Endodermal cell (in vitro differentiated cells): ENCODE data around the gene PLPP2. TPM values are rescaled to one million over a fixed set of nuclear protein-coding genes. Genes with fewer than 3 reads are reported as not detected.

Source experiments
- DNase-seq: peaks from one replicate; pipeline ENCODE4 v3.0.0-alpha.2; 2017
- H3K27ac ChIP-seq: 2 replicates; pipeline ENCODE4 v1.5.1; 2013; ENCODE audit warnings: mild to moderate bottlenecking, low read depth, low read length, moderate library complexity
- H3K27me3 ChIP-seq: 2 replicates; pipeline ENCODE4 v1.6.1; 2013; ENCODE audit warnings: mild to moderate bottlenecking, low read length, moderate library complexity; ENCODE audit not compliant: insufficient read depth, control insufficient read depth, poor library complexity, severe bottlenecking
- H3K36me3 ChIP-seq: 2 replicates; pipeline ENCODE4 v1.7.0; 2013; ENCODE audit warnings: mild to moderate bottlenecking, low read length, moderate library complexity; ENCODE audit not compliant: control insufficient read depth, insufficient read depth
- H3K4me1 ChIP-seq: one replicate; pipeline ENCODE4 v1.7.0; 2013; ENCODE audit warnings: low read length; ENCODE audit not compliant: control insufficient read depth, insufficient read depth
- H3K4me3 ChIP-seq: 2 replicates; pipeline ENCODE4 v1.5.1; 2013; ENCODE audit warnings: mild to moderate bottlenecking, low read length, moderate library complexity
- H3K9ac ChIP-seq: 2 replicates; pipeline ENCODE4 v1.6.1; 2013; ENCODE audit warnings: mild to moderate bottlenecking, low read length, moderate library complexity; ENCODE audit not compliant: poor library complexity, severe bottlenecking; ENCODE audit errors: extremely low read depth
- H3K9me3 ChIP-seq: 2 replicates; pipeline ENCODE4 v1.6.1; 2013; ENCODE audit warnings: mild to moderate bottlenecking, low read length, moderate library complexity; ENCODE audit not compliant: control insufficient read depth
- H3K27ac Mint-ChIP-seq: 2 replicates; pipeline ENCODE4 v1.8.0; 2020; ENCODE audit warnings: mixed read lengths
- H3K27me3 Mint-ChIP-seq: 2 replicates; pipeline ENCODE4 v1.8.0; 2021; ENCODE audit warnings: mild to moderate bottlenecking, mixed read lengths; ENCODE audit not compliant: insufficient read depth
- H3K36me3 Mint-ChIP-seq: 2 replicates; pipeline ENCODE4 v1.8.0; 2020; ENCODE audit warnings: low read depth, mixed read lengths
- H3K4me1 Mint-ChIP-seq: 2 replicates; pipeline ENCODE4 v1.8.0; 2020; ENCODE audit warnings: mixed read lengths
- H3K4me3 Mint-ChIP-seq: 2 replicates; pipeline ENCODE4 v1.8.0; 2020; ENCODE audit warnings: mild to moderate bottlenecking, moderate library complexity, mixed read lengths
- H3K9me3 Mint-ChIP-seq: 2 replicates; pipeline ENCODE4 v1.8.0; 2020; ENCODE audit warnings: mild to moderate bottlenecking, mixed read lengths
- CTCF ChIP-seq: fragments of 200-600 bp; sonication (generic); conservative IDR thresholded peaks from 2 replicates; pipeline ENCODE4 v1.5.0; 2021; ENCODE audit warnings: antibody characterized with exemption, mild to moderate bottlenecking
- WGBS, 2 experiments: methylation state at CpG; one replicate each; pipeline versions ENCODE4 v1.1.5 to v1.1.7; 2013; ENCODE audit warnings: missing lambda C conversion rate in 2 of 2, mixed read lengths in 1 of 2; ENCODE audit not compliant: insufficient coverage in 1 of 2, insufficient read length in 1 of 2; 5-methylcytosine and 5-hydroxymethylcytosine counted together
- total RNA-seq, 2 donors: library from RNA; stranded (reverse); fragmentation: NEBNext Ultra II Directional in 1 of 2; extraction: Animal tissue kit (Norgen Biotek cat#: 25700) in 1 of 2; gene quantifications; 2 replicates in 1 of 2; 3 replicates in 1 of 2; pipeline ENCODE4 v1.2.1, GENCODE V29; 2021

The PLPP2 gene
- total RNA-seq, 2 donors from 2014 or later, result 49.9 to 56.9 TPM

- no peak overlapping the region for H3K27ac ChIP-seq
- Mint-ChIP-seq H3K4me3 (no peak overlapping the region), H3K9me3 (peaks cover 21% of the 10 kb centered on the region), H3K4me1 (no peaks in the 10 kb centered on the region), H3K36me3 (peaks cover 74% of the 10 kb centered on the region), H3K27me3 (no peaks in the 10 kb centered on the region), H3K27ac (no peak overlapping the region)
- H3K4me1 ChIP-seq, result no peaks in the 10 kb centered on the region
- 96 to 97% methylated on average over 6 to 7 of the region's 7 CpGs for WGBS, 2 experiments
- no peak for DNase-seq
- no peak overlapping the region for H3K9ac ChIP-seq
- H3K27me3 ChIP-seq, result no peaks in the 10 kb centered on the region
- peaks cover 83% of the 10 kb centered on the region for H3K36me3 ChIP-seq
- peaks cover 40% of the 10 kb centered on the region for H3K9me3 ChIP-seq
- TF ChIP-seq CTCF, result no peak
- H3K4me3 ChIP-seq, result no peak overlapping the region
Measured at GRCh38 chr19:329876-330275, 38.7 kb upstream of the PLPP2 start.

- H3K9ac ChIP-seq, result no peak overlapping the region
- no peaks in the 10 kb centered on the region for H3K4me1 ChIP-seq
- H3K27me3 ChIP-seq, result no peaks in the 10 kb centered on the region
- no peak overlapping the region for H3K27ac ChIP-seq
- 87% methylated on average over 3 of the region's 4 CpGs; no CpG with 5 or more reads in 1 of the 2 experiments for WGBS, 2 experiments
- no peak overlapping the region for H3K4me3 ChIP-seq
- H3K36me3 ChIP-seq, result peaks cover 91% of the 10 kb centered on the region
- no peak for DNase-seq
- no peak overlapping the region for H3K4me3 Mint-ChIP-seq
- peaks cover 56% of the 10 kb centered on the region for H3K9me3 ChIP-seq
- H3K27ac Mint-ChIP-seq, result no peak overlapping the region
- H3K9me3 Mint-ChIP-seq, result peaks cover 21% of the 10 kb centered on the region
- no peaks in the 10 kb centered on the region for H3K4me1 Mint-ChIP-seq
- no peaks in the 10 kb centered on the region for H3K27me3 Mint-ChIP-seq
- TF ChIP-seq CTCF, result no peak
- H3K36me3 Mint-ChIP-seq, result peaks cover 62% of the 10 kb centered on the region
Measured at GRCh38 chr19:328025-328505, 36.9 kb upstream of the PLPP2 start.

GRCh38 chr19:327291-328024 lies 36.3 kb upstream of the PLPP2 start:
- H3K27me3 ChIP-seq, result no peaks in the 10 kb centered on the region
- H3K36me3 ChIP-seq, result peaks cover 97% of the 10 kb centered on the region
- no peak overlapping the region for H3K9ac ChIP-seq
- H3K4me3 Mint-ChIP-seq, result no peak overlapping the region
- no peak overlapping the region for H3K27ac Mint-ChIP-seq
- WGBS, 2 experiments, result 98% methylated on average over 11 to 17 of the region's 17 CpGs
- no peak for DNase-seq
- no peaks in the 10 kb centered on the region for H3K27me3 Mint-ChIP-seq
- H3K4me3 ChIP-seq, result no peak overlapping the region
- no peak overlapping the region for H3K27ac ChIP-seq
- peaks cover 62% of the 10 kb centered on the region for H3K36me3 Mint-ChIP-seq
- H3K4me1 Mint-ChIP-seq, result no peaks in the 10 kb centered on the region
- TF ChIP-seq CTCF, result no peak
- H3K9me3 Mint-ChIP-seq, result peaks cover 21% of the 10 kb centered on the region
- no peaks in the 10 kb centered on the region for H3K4me1 ChIP-seq
- H3K9me3 ChIP-seq, result peaks cover 62% of the 10 kb centered on the region
